H7 (cell line): ENCODE measurements around the gene ABTB2. TPM values are rescaled to one million over a fixed set of nuclear protein-coding genes. Genes with fewer than 3 reads are reported as not detected.

Experiments
- DNase-seq: peaks from one replicate; pipeline ENCODE4 v3.0.0; 2012
- H3K27me3 ChIP-seq: 2 replicates; pipeline ENCODE4 v1.6.0; 2011; ENCODE audit warnings: mild to moderate bottlenecking, low read length; ENCODE audit not compliant: control insufficient read depth, insufficient read depth
- H3K36me3 ChIP-seq: replicated peaks from 2 replicates; pipeline ENCODE4 v1.5.1; 2011; ENCODE audit warnings: low read length; ENCODE audit not compliant: control insufficient read depth, insufficient read depth
- H3K4me3 ChIP-seq: 2 replicates; pipeline ENCODE4 v1.5.1; 2011; ENCODE audit warnings: low read depth, mild to moderate bottlenecking, control low read depth, low read length, moderate library complexity; ENCODE audit not compliant: insufficient read depth
- total RNA-seq: library from RNA; depleted of rRNA; stranded (reverse); fragments of >200 nt; shearing (Covaris generic); gene quantifications from 2 replicates; pipeline ENCODE4 v1.2.3, GENCODE V29; 2014

Gene ABTB2
- total RNA-seq, 1 experiment from 2014 or later = 12.2 TPM

DNA sequence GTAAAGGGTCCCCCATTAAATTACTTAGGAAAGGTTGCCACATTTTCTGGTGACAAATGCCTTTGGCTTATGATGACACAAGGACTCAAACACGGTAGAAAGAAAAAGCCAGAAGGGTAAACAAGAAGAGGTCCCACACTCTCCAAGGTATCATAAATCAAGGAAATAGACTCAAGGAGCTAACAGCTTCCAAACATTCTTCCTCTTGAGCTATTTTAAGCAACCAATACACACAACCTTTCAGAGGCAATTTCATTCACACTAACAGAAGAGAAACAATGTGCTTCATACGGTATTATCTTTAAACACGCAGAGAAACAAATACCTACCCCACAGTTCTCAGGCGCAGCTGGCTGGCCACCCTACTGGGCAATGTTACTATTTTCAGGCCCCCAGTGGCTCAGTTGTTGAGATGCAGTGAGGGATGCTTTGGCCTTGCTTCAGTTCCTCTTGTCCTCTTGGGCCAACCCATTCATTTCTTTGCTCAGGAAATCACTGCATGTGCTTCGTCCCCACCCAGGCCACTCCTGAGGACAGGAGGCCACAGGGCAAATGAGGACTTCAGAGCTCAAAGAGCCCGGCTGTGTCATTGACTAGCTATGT, 15.8 kb downstream of the ABTB2 start:
- Histone ChIP-seq H3K27me3 (no peaks in the 10 kb centered on the region), H3K36me3 (no peaks in the 10 kb centered on the region), H3K4me3 (no peak overlapping the region)
- peak; percentile 44 for DNase-seq

DNA sequence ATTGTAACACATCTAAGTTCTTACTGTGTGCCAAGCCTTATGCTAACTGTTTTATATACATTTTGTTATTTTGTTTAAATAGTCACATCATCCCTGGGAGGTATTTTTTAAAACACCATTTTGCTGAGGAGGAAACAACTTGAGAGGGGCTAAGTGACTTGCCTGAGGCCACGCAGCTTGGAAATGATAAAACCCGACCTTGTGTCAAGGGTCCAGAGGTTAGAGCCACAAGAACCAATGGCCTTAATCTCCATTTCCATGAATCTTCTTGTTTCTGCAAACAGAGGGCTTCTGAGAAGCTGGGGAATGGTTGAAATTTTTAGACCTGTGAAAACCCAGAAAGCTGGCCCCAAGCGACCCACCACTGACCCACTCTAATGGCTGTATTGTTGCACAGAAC, 16.7 kb downstream of the ABTB2 start:
- no peak for DNase-seq
- no peaks in the 10 kb centered on the region for H3K36me3 ChIP-seq
- H3K27me3 ChIP-seq = no peaks in the 10 kb centered on the region
- H3K4me3 ChIP-seq = no peak overlapping the region

DNA sequence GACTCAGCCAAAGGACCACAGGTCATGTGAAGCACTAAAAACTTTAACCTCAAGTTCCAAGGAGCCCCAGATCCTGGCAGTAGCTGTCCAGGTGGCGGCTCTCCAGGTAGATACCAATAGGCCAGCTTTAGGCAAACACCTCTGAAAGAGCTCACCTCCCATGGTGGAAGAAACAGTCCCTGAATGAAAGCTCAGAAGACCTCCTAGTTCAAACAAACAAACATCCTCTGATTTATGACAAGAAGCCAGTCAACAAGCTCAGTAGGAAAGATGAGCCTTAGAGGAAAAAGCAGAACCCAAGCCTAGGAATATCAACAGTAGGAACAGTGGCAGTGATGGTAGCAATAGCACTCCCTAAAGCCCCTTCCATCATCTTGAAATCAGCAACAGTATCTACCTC, 17.2 kb downstream of the ABTB2 start:
- Histone ChIP-seq H3K27me3 (no peaks in the 10 kb centered on the region), H3K36me3 (no peaks in the 10 kb centered on the region), H3K4me3 (no peak overlapping the region)
- DNase-seq = no peak

DNA sequence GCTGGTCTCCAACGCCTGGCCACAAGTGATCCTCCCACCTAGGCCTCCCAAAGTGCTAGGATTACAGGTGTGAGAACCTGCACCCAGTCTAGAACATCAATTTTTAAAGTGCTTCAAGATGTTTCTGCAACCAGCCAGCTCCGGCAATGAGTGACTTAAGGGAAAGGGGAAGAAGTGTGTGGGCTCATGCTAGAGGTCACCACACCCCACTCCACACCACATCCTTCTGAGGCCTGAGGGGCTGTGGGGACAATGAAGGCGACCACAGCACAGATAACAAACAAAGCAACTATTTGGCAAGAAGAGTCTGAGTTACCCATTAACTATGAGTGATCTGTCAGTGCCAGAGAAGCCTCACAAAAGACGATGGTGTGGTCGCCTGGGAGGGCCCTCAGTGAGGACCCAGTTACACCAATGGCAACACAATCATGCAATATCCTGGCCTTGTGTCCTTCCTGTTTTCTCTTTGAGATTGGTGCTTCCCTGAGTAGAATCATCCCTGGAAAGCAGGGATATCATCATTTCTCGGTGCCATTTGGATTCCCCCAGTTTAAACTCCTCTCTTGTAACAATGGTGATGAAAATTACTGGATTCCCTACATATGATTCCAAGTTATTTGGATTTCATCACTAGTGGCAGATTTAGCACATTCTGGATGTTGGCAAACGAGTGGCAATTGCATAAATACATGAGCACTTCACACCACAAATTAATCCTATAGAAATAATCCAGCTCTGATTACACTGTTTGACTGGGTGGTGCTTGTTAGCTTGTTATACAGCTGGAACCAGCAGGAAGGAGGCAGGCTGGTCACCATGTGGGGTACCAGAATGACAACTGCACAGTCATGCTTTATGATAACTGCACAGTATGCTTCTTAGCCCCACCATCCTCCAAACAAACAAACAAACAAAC, 18.4 kb downstream of the ABTB2 start:
- Histone ChIP-seq H3K27me3 (no peaks in the 10 kb centered on the region), H3K4me3 (no peak overlapping the region), H3K36me3 (no peaks in the 10 kb centered on the region)
- DNase-seq = no peak

DNA sequence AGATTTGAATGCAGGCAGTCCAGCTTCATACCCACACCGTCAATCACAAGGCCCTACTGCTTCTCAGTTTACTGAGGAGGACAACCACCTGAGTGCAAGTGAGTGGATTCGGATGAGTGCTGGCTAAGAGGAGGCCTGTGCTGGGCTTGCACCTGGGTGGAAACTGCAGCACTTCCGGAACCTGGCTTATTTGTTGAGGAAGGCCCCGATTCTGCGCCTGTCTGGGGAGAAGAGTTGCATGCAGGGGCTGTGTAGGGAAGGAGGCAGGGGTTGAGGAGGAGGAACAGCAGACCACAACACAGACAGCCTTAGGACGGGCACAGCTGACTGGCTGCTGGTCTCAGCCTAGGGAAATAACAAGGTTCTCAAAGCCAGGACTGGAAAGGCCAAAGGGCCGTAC, 20.8 kb downstream of the ABTB2 start:
- Histone ChIP-seq H3K36me3 (no peaks in the 10 kb centered on the region), H3K4me3 (no peak overlapping the region), H3K27me3 (no peaks in the 10 kb centered on the region)
- DNase-seq = no peak

DNA sequence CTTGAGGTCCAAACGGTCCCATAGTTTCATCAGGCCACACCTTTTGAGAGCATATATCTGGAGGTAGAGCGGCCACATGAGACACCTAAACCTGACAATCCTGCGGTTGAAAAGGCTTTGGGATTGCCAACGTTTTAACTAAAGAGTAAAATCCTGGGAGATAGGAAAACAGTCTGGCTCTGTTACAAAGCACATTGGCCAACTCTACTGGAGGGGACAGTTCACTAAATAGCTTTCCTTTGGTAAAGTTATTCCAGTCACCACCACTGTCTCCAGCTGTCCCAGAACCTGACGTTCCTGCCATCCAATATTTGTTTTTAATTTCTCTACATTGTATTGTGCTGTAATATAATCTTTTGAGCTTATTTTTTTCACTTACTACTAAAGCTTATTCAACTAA, 22.0 kb downstream of the ABTB2 start:
- Histone ChIP-seq H3K36me3 (no peaks in the 10 kb centered on the region), H3K27me3 (no peaks in the 10 kb centered on the region), H3K4me3 (no peak overlapping the region)
- no peak for DNase-seq

DNA sequence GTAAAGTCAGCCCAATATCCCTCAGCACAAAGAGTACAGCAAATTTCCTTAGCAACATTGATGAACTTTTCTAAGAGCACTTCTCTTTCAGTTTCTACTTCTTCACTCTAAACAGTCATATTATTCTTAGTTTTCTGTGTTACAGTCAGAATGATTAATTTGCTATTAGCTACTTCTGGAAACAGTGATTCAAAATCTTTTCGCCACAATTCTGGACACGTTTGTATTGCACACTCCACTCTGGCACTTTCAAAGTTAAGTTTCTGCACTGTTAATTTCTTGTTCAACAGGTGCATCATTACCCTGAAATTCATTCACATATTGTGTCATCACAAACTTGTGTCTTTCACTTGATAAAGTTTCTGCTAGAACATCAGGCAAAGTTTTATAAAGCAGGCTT, 22.5 kb downstream of the ABTB2 start:
- H3K36me3 ChIP-seq = no peaks in the 10 kb centered on the region
- no peaks in the 10 kb centered on the region for H3K27me3 ChIP-seq
- H3K4me3 ChIP-seq = no peak overlapping the region
- no peak for DNase-seq

DNA sequence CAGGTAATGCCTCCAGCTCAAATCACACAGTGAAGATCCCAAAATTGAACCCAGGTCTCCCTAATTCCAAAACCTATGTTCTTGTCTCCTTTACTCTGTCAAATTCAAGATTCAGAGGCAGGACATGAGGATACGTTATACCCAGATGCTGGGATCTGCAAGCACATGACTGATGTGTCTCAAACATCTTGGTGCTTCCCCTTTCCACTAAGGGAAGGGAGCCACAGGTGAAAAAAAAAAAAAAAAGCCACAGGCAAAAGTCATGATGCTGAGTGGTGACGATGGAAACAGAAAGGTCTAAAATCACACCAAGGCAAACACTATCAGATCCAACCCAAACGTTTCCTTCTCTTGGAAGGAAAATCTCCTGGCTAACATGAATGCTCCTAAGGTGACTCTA, 24.0 kb downstream of the ABTB2 start:
- no peaks in the 10 kb centered on the region for H3K36me3 ChIP-seq
- H3K4me3 ChIP-seq = no peak overlapping the region
- H3K27me3 ChIP-seq = no peaks in the 10 kb centered on the region
- DNase-seq = no peak

DNA sequence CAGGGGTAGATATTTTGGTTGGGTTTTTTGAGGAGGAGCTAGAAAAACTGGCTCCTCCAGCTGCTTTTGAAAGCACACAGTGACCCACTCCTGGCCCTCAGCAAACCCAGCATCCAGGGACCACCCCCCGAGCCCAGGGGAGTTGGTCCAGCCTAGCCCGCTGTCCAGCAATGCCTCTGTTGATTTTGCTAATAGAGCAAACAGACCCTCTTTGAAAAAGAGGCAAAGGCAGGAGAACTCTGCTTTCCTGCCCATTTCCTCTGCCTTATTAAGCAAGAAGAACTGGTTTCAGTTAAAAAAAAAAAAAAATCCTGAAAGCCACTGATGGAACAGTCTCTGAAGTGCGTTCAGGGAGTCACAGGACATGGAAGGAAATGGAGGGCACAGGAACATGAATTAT, 25.3 kb downstream of the ABTB2 start:
- Histone ChIP-seq H3K27me3 (no peaks in the 10 kb centered on the region), H3K4me3 (no peak overlapping the region), H3K36me3 (no peaks in the 10 kb centered on the region)
- DNase-seq = no peak

DNA sequence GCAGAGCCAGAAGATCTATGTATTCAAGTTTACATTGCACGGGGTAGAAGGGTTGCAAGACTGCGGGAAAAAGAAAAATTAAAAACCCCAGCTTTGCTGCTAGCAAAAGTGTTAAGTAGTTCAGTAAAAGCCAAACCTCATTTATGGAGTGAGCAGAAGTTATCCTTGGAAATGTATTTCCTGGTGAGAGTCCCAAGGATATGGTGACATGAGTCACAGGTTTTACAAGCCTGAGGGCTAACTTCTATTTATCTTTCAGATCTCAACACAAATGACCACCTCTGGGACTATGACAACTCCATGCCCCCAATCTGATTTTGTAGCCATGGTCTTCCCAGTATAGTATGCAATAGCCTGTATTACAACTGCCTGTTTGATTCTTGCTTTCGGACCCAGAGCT, 26.1 kb downstream of the ABTB2 start:
- no peak for DNase-seq
- H3K36me3 ChIP-seq = no peaks in the 10 kb centered on the region
- no peaks in the 10 kb centered on the region for H3K27me3 ChIP-seq
- no peak overlapping the region for H3K4me3 ChIP-seq

DNA sequence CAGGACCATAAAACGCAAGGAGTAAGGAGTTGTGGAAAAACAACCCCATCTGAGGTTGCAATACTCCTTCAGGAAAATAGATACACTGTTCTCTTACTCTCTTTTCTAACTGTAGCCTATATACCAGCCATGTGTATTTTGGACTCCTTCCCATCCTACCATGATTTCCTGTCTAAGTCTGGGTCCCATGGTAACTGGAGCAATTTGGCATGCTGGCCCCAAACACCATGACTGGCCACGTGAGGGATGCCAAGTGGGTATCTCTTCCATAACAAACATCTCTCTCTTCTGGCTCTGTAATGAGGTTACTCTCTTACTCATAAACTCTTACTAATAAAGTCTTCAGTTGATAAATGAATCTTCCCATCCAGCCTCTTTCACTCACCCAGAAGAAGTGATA, 26.5 kb downstream of the ABTB2 start:
- H3K4me3 ChIP-seq = no peak overlapping the region
- H3K36me3 ChIP-seq = no peaks in the 10 kb centered on the region
- no peaks in the 10 kb centered on the region for H3K27me3 ChIP-seq
- DNase-seq = no peak

DNA sequence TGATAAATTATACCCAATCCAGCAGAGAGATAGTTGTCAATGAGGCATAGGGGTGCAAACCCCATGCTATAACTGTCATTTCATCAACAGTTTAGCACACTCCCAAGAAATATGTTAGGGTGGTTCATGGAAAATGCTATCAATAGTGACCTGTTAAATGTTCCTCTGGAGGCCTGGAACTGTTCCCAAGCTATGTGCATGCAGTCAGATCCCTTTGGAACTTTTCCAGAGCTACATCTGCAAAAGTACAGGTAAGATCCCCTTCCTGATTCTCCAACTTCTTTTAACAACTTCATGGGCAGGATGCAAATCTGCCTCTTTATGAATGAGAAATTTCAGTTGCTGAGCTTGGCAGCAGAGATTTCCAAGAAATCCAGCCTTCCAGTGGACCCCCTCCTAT, 27.2 kb downstream of the ABTB2 start:
- H3K27me3 ChIP-seq = no peaks in the 10 kb centered on the region
- DNase-seq = no peak
- no peaks in the 10 kb centered on the region for H3K36me3 ChIP-seq
- H3K4me3 ChIP-seq = no peak overlapping the region

DNA sequence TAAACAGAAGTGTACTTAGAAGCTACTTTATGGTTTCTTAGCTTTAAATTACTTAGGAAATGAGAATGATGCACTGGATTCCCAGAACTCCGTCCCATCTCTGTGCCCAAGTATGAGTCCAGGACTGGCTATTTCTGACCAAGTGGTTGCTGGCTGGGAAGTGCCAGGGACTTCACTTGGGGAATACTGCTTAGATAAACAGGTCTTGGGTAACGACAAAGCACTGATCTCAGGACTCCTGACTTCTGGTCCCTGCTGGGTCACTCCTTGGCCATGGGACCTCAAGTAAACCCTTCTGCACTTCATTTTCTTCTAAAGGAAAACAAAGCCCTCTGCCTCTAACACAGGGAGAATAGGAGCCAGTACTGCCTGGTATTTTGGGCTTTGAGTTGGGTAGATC, 27.9 kb downstream of the ABTB2 start:
- DNase-seq = no peak
- Histone ChIP-seq H3K36me3 (no peaks in the 10 kb centered on the region), H3K4me3 (no peak overlapping the region), H3K27me3 (no peaks in the 10 kb centered on the region)

DNA sequence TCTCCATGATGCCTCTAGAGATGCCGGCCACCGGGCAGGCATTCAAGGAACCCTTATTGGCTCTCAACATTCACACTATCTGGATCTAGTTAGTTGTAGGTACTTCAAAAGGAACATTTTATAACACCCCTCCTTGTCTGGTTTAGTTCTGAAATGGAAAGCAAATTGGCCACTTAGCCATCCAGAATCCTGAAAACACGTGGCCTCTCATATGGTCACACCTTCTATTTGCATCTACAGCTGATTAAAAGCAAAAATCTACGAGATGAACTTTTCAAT, 29.2 kb downstream of the ABTB2 start:
- H3K36me3 ChIP-seq = no peaks in the 10 kb centered on the region
- DNase-seq = no peak
- no peak overlapping the region for H3K4me3 ChIP-seq
- no peaks in the 10 kb centered on the region for H3K27me3 ChIP-seq

DNA sequence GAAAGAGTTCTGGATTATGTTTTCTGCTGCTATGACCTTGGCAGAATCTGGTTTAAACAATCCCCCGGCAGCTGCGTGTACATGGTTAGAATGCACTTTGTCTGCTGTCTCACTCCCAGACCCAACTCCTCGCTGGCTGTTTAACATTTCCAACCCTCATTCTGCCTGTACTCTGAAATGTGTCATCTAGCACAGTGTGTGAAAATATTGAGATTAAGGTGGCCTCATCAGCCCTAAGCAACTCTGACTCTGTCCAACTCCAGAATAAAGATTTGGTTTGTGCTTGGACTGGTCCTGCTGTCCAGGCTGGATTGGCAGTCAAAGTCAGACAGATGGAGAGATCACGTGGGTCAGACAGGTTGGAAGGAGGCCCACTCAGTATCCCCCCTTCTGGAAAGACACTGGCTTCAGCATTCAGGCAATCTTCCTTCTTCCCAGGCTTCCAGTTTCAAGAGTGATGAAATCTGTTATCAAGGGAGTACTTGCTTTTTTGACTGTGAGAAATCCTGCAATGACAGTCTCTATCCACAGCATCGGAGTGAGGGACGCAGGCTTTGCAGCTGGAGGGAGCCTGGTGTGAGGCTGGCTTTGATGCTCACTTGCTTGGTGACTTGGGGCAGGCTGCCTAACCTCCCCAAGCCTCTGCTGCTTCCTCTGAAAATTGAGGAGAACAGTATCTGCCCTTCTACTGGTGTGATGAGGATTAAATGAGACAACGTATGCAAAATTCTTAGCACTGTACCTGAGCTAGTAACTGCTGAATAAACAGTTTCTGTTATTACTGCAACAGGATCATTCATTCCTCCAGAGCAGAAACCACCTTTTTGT, 29.8 kb downstream of the ABTB2 start:
- Histone ChIP-seq H3K4me3 (no peak overlapping the region), H3K36me3 (no peaks in the 10 kb centered on the region)
- no peak for DNase-seq

More for the DNA sequence above, 29.8 kb downstream of the ABTB2 start:
- H3K27me3 ChIP-seq = no peaks in the 10 kb centered on the region
